ENCODE results near the gene SERPINE2.

- no peak for TF ChIP-seq POLR2A (IDR thresholded peaks at IDR 0.05)
- no peak for TF ChIP-seq CTCF (IDR thresholded peaks at IDR 0.05)
Observed at GRCh38 chr2:224009605-224010315, 29.3 kb downstream of the SERPINE2 start.

Measured in body of pancreas (tissue), 4 donors.